Panc1 (cell line): ENCODE data around the gene MRPL16. TPM values are rescaled to one million over a fixed set of nuclear protein-coding genes. Genes with fewer than 3 reads are reported as not detected.

Experiments
- ATAC-seq: fragments of 200-7000 bp; cut with Tn5 transposase; 2 replicates; pipeline ENCODE4 v1.9.1; 2020; ENCODE audit warnings: mild to moderate bottlenecking, moderate library complexity
- BruUV-seq: library from RNA; stranded (reverse); fragments of 400-500 nt; replicated peaks from 2 replicates; lab custom pipeline; 2021; lab: Mats Ljungman, UMichigan
- CTCF ChIA-PET: fragments of 300-600 bp; sonication (Branson Sonifier 250); formaldehyde crosslinking; loops from one replicate; lab custom pipeline; 2022; ENCODE audit warnings: antibody characterized with exemption; lab: Charles Lee
- POLR2A ChIA-PET: fragments of 300-600 bp; sonication (Branson Sonifier 250); formaldehyde crosslinking; loops from one replicate; lab custom pipeline; 2022; ENCODE audit warnings: antibody characterized with exemption; lab: Charles Lee
- DNase-seq: peaks from one replicate; pipeline ENCODE4 v3.0.0-alpha.2; 2010; ENCODE audit warnings: low read depth, low spot score
- H3K27ac ChIP-seq: 2 replicates; pipeline ENCODE4 v1.5.1; 2011; ENCODE audit warnings: mild to moderate bottlenecking, low read length, inconsistent platforms
- H3K27me3 ChIP-seq: fragments of 200-500 bp; sonication (Bioruptor generic); 2 replicates; pipeline ENCODE4 v1.6.0; 2014; ENCODE audit warnings: low read length, inconsistent platforms; ENCODE audit not compliant: control insufficient read depth, insufficient read depth
- H3K36me3 ChIP-seq: fragments of 200-500 bp; sonication (Bioruptor generic); 2 replicates; pipeline ENCODE4 v1.5.1; 2014; ENCODE audit warnings: inconsistent platforms, mild to moderate bottlenecking, low read length, moderate library complexity; ENCODE audit not compliant: control insufficient read depth, insufficient read depth
- H3K4me1 ChIP-seq: 2 replicates; pipeline ENCODE4 v1.5.1; 2011; ENCODE audit warnings: inconsistent platforms, mild to moderate bottlenecking, low read length, moderate library complexity; ENCODE audit not compliant: control insufficient read depth, insufficient read depth
- H3K4me3 ChIP-seq, 2 experiments: 2 replicates each; pipeline ENCODE4 v1.5.1; 2011 to 2012; ENCODE audit warnings: low read depth in 2 of 2, low read length in 2 of 2, mild to moderate bottlenecking in 2 of 2, inconsistent platforms in 1 of 2, moderate library complexity in 1 of 2
- H3K9me3 ChIP-seq: fragments of 200-500 bp; sonication (Bioruptor generic); 2 replicates; pipeline ENCODE4 v1.5.1; 2014; ENCODE audit warnings: low read depth, mild to moderate bottlenecking, inconsistent platforms, low read length, moderate library complexity; ENCODE audit not compliant: control insufficient read depth, insufficient read depth
- CTCF ChIP-seq: fragments of 450-650 bp; IDR thresholded peaks from 2 replicates; pipeline ENCODE4 v1.5.1; 2017; ENCODE audit warnings: mild to moderate bottlenecking
- POLR2AphosphoS5 ChIP-seq: IDR thresholded peaks from 2 replicates; pipeline ENCODE4 v1.6.1; 2012; ENCODE audit warnings: mild to moderate bottlenecking, low read depth, low read length, moderate library complexity
- REST ChIP-seq, 2 experiments: IDR thresholded peaks; 2 replicates each; pipeline ENCODE4 v1.6.1; 2011 to 2012; ENCODE audit warnings: low read depth in 2 of 2, control low read depth in 1 of 2, low read length in 1 of 2, mild to moderate bottlenecking in 1 of 2, moderate library complexity in 1 of 2; ENCODE audit not compliant: insufficient read depth in 1 of 2
- SIN3A ChIP-seq: IDR thresholded peaks from 2 replicates; pipeline ENCODE4 v1.6.1; 2012; ENCODE audit warnings: low read depth, mild to moderate bottlenecking, low read length, moderate library complexity, borderline replicate concordance; ENCODE audit not compliant: insufficient read depth
- TCF7L2 ChIP-seq: IDR thresholded peaks from 2 replicates; pipeline ENCODE4 v1.6.1; 2011; ENCODE audit warnings: mild to moderate bottlenecking, low read depth, low read length, inconsistent platforms
- in situ Hi-C: cut with HindIII; loops from 2 replicates; pipeline ENCODE4 v1.10.0; 2016; ENCODE audit warnings: low sequenced_read_pairs, low pct_unique_long_range_greater_than_20kb
- intact Hi-C: fragments of 100-400 bp; cut with micrococcal nuclease; formaldehyde crosslinking; loops from one replicate; pipeline ENCODE4 v1.10.0; 2022; ENCODE audit not compliant: unreplicated experiment
- total RNA-seq: library from RNA; stranded (reverse); gene quantifications from one replicate; pipeline ENCODE4 v1.2.1, GENCODE V29; 2021; ENCODE audit not compliant: unreplicated experiment

Gene MRPL16
- total RNA-seq, 1 experiment from 2014 or later: 41.8 TPM

DNA sequence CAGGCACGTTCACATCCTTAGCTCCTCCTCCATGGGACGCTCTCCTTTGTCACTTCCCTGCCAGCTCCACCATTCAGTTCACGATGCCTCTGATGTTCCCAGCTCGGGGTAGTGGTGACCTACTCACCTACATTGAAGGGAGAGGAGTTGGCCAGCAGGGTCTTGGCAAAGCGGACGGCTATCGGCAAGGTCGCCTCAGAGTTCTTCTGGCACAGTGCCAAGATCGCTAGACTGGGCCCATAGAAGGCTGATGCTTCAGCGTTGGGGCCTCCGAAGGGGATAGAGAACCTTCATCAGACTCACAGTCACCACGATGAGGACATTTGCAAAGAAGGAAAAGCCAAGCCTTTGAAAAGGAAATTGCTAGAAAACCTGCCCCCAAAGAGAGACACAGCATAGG, 31.7 kb upstream of the MRPL16 start:
- H3K4me1 ChIP-seq: no peaks in the 10 kb centered on the region
- in situ Hi-C loops (no loop called here), intact Hi-C loops (no loop called here)
- ATAC-seq (no peak), DNase-seq (no peak)
- no peak overlapping the region for H3K4me3 ChIP-seq
- no peaks in the 10 kb centered on the region for H3K27me3 ChIP-seq
- no peak overlapping the region for H3K27ac ChIP-seq
- no TSS peak for BruUV-seq
- no peaks in the 10 kb centered on the region for H3K36me3 ChIP-seq
- ChIA-PET CTCF (no interaction called here), POLR2A (no interaction called here)
- H3K9me3 ChIP-seq: no peaks in the 10 kb centered on the region
- no peak for TF ChIP-seq REST (IDR thresholded peaks at IDR 0.05; ENCODE audit: insufficient read depth in 1 of 2, low read depth in 2 of 2, low read length in 1 of 2)
- no peak for TF ChIP-seq POLR2AphosphoS5
- no peak for TF ChIP-seq CTCF

- in situ Hi-C loops (no loop called here), intact Hi-C loops (no loop called here)
- H3K27me3 ChIP-seq: no peaks in the 10 kb centered on the region; the same call in 1 of the 2 replicates
- no peaks in the 10 kb centered on the region for H3K36me3 ChIP-seq
- TF ChIP-seq TCF7L2 (no peak), SIN3A (no peak), CTCF (no peak), REST (IDR thresholded peaks at IDR 0.05; ENCODE audit: insufficient read depth in 1 of 2, low read depth in 2 of 2, low read length in 1 of 2) (no peak)
- ATAC-seq (no peak), DNase-seq (no peak)
- ChIA-PET POLR2A (no interaction called here), CTCF (no interaction called here)
- no TSS peak for BruUV-seq
- no peak overlapping the region for H3K27ac ChIP-seq
- H3K4me3 ChIP-seq: no peak overlapping the region
- H3K4me1 ChIP-seq: no peaks in the 10 kb centered on the region
- no peaks in the 10 kb centered on the region for H3K9me3 ChIP-seq
Observed at GRCh38 chr11:59841514-59841913, 30.9 kb upstream of the MRPL16 start.
